H1 (cell line): ENCODE results near the gene TRIM60. TPM values are rescaled to one million over a fixed set of nuclear protein-coding genes. Genes with fewer than 3 reads are reported as not detected.

Experiments used
- CTCF ChIA-PET: fragments of 300-600 bp; sonication (Branson Sonifier 250); formaldehyde crosslinking; loops from one replicate; lab custom pipeline; 2021; ENCODE audit not compliant: partially characterized antibody; lab: Charles Lee
- POLR2A ChIA-PET: fragments of 300-600 bp; sonication (Branson Sonifier 250); formaldehyde crosslinking; loops from one replicate; lab custom pipeline; 2021; ENCODE audit warnings: inconsistent platforms; ENCODE audit not compliant: partially characterized antibody; lab: Charles Lee
- DNase-seq, 2 experiments: peaks; one replicate each; pipeline versions ENCODE4 v3.0.0 to v3.0.0-alpha.2; 2010 to 2022; ENCODE audit warnings: low spot score in 2 of 2, low read depth in 1 of 2, mixed read lengths in 1 of 2
- FAIRE-seq: peaks from 2 replicates; lab custom pipeline; 2011; peaks lifted over from hg19 to GRCh38; lab: Jason Lieb, UNC
- H2AFZ ChIP-seq: 2 replicates; pipeline ENCODE4 v1.8.1; 2012; ENCODE audit warnings: low read length, inconsistent platforms
- H2AK5ac ChIP-seq: 2 replicates; pipeline ENCODE4 v1.6.1; 2013; ENCODE audit warnings: low read depth, low read length
- H2BK120ac ChIP-seq: replicated peaks from 2 replicates; pipeline ENCODE3; 2013; ENCODE audit warnings: low read depth, low read length, inconsistent platforms
- H2BK12ac ChIP-seq: 2 replicates; pipeline ENCODE4 v1.6.1; 2013; ENCODE audit warnings: low read depth, low read length
- H2BK15ac ChIP-seq: 2 replicates; pipeline ENCODE4 v1.6.1; 2013; ENCODE audit warnings: low read length
- H2BK20ac ChIP-seq: 2 replicates; pipeline ENCODE4 v1.6.1; 2013; ENCODE audit warnings: low read length
- H2BK5ac ChIP-seq: 2 replicates; pipeline ENCODE4 v1.6.1; 2013; ENCODE audit warnings: low read depth, low read length
- H3K14ac ChIP-seq: 2 replicates; pipeline ENCODE4 v1.6.1; 2013; ENCODE audit warnings: inconsistent platforms; ENCODE audit not compliant: insufficient read length
- H3K18ac ChIP-seq: 2 replicates; pipeline ENCODE4 v1.6.1; 2013; ENCODE audit warnings: low read length; ENCODE audit errors: extremely low read depth
- H3K23ac ChIP-seq: 2 replicates; pipeline ENCODE4 v1.6.1; 2013; ENCODE audit warnings: inconsistent platforms; ENCODE audit not compliant: insufficient read length
- H3K23me2 ChIP-seq: 2 replicates; pipeline ENCODE4 v1.6.1; 2013; ENCODE audit warnings: low read depth, low read length
- H3K27ac ChIP-seq: 2 replicates; pipeline ENCODE4 v1.6.1; 2011; ENCODE audit warnings: low read depth, low read length, inconsistent platforms
- H3K27me3 ChIP-seq, 4 experiments: replicated peaks in 1 of 4; 1 replicate in 1 of 4; 2 replicates in 3 of 4; pipeline versions ENCODE4 v1.6.1 to v1.8.1; 2011 to 2013; ENCODE audit warnings: low read length in 3 of 4, mild to moderate bottlenecking in 3 of 4, inconsistent platforms in 2 of 4, mixed read lengths in 2 of 4, moderate library complexity in 1 of 4; ENCODE audit not compliant: control insufficient read depth in 3 of 4, insufficient read depth in 3 of 4; ENCODE audit errors: extremely low read depth in 1 of 4
- H3K36me3 ChIP-seq, 4 experiments: 2 replicates each; pipeline versions ENCODE4 v1.6.1 to v1.8.1; 2011 to 2013; ENCODE audit warnings: mild to moderate bottlenecking in 4 of 4, low read length in 3 of 4, moderate library complexity in 2 of 4, control low read depth in 1 of 4, inconsistent platforms in 1 of 4; ENCODE audit not compliant: insufficient read depth in 4 of 4, control insufficient read depth in 2 of 4
- H3K4ac ChIP-seq: replicated peaks from 2 replicates; pipeline ENCODE3; 2013; ENCODE audit warnings: low read length, low read depth, mixed read lengths, inconsistent platforms; ENCODE audit not compliant: insufficient read length
- H3K4me1 ChIP-seq, 4 experiments: replicated peaks in 1 of 4; 1 replicate in 1 of 4; 2 replicates in 3 of 4; pipeline versions ENCODE4 v1.6.1 to v1.8.1; 2011 to 2013; ENCODE audit warnings: low read length in 3 of 4, inconsistent platforms in 2 of 4, mixed read lengths in 1 of 4; ENCODE audit not compliant: insufficient read depth in 4 of 4, control insufficient read depth in 3 of 4
- H3K4me2 ChIP-seq, 2 experiments: 2 replicates each; pipeline versions ENCODE4 v1.6.1 to v1.8.1; 2011 to 2013; ENCODE audit warnings: low read depth in 2 of 2, low read length in 2 of 2, control low read depth in 1 of 2, inconsistent platforms in 1 of 2, mild to moderate bottlenecking in 1 of 2; ENCODE audit not compliant: insufficient read depth in 1 of 2
- H3K4me3 ChIP-seq, 4 experiments: fragments of 200-600, 300-600 bp in 1 of 4; sonication (generic), shearing (Covaris generic), sonication (Bioruptor Twin) in 1 of 4; 2 replicates each; pipeline versions ENCODE4 v1.5.1 to v1.8.1; 2011 to 2016; ENCODE audit warnings: low read length in 4 of 4, low read depth in 3 of 4, control low read depth in 2 of 4, inconsistent platforms in 2 of 4, mild to moderate bottlenecking in 2 of 4, mixed read lengths in 1 of 4, moderate library complexity in 1 of 4; ENCODE audit not compliant: insufficient read depth in 2 of 4; ENCODE audit errors: extremely low read depth in 1 of 4
- H3K56ac ChIP-seq: replicated peaks from 2 replicates; pipeline ENCODE3; 2013; ENCODE audit warnings: low read depth, mild to moderate bottlenecking, mixed read lengths, low read length, inconsistent platforms; ENCODE audit not compliant: insufficient read length
- H3K79me1 ChIP-seq: 2 replicates; pipeline ENCODE4 v1.6.1; 2013; ENCODE audit warnings: low read depth, low read length, control low read depth
- H3K79me2 ChIP-seq, 2 experiments: 2 replicates each; pipeline versions ENCODE4 v1.6.1 to v1.8.1; 2012 to 2013; ENCODE audit warnings: low read length in 2 of 2, mild to moderate bottlenecking in 2 of 2, inconsistent platforms in 1 of 2; ENCODE audit not compliant: insufficient read depth in 2 of 2, control insufficient read depth in 1 of 2
- H3K9ac ChIP-seq, 4 experiments: replicated peaks in 1 of 4; 1 replicate in 1 of 4; 2 replicates in 3 of 4; pipeline versions ENCODE4 v1.6.1 to v1.8.1; 2011 to 2013; ENCODE audit warnings: low read depth in 3 of 4, low read length in 3 of 4, control low read depth in 2 of 4, mild to moderate bottlenecking in 2 of 4, moderate library complexity in 2 of 4, inconsistent platforms in 1 of 4; ENCODE audit errors: extremely low read depth in 1 of 4
- H3K9me3 ChIP-seq, 2 experiments: 2 replicates each; pipeline versions ENCODE4 v1.6.1 to v1.8.1; 2012 to 2013; ENCODE audit warnings: mild to moderate bottlenecking in 2 of 2, moderate library complexity in 2 of 2, control low read depth in 1 of 2, inconsistent platforms in 1 of 2, low read depth in 1 of 2, low read length in 1 of 2, mixed read lengths in 1 of 2; ENCODE audit not compliant: insufficient read depth in 2 of 2
- H4K20me1 ChIP-seq, 2 experiments: replicated peaks in 1 of 2; 2 replicates each; pipeline versions ENCODE3 to v1.8.1; 2011 to 2013; ENCODE audit warnings: inconsistent platforms in 2 of 2, low read length in 2 of 2, mild to moderate bottlenecking in 1 of 2; ENCODE audit not compliant: insufficient read depth in 2 of 2, control insufficient read depth in 1 of 2
- H4K5ac ChIP-seq: 2 replicates; pipeline ENCODE4 v1.6.1; 2013; ENCODE audit warnings: low read length, low read depth, mixed read lengths, inconsistent platforms; ENCODE audit not compliant: insufficient read length
- H4K8ac ChIP-seq: 2 replicates; pipeline ENCODE4 v1.8.0; 2013; ENCODE audit warnings: mild to moderate bottlenecking, moderate library complexity, low read length, inconsistent platforms; ENCODE audit not compliant: insufficient read depth; ENCODE audit errors: extremely low read depth
- H4K91ac ChIP-seq: replicated peaks from 2 replicates; pipeline ENCODE3; 2013; ENCODE audit warnings: low read length, mixed read lengths, inconsistent platforms; ENCODE audit not compliant: insufficient read length
- CHD1 ChIP-seq: IDR thresholded peaks from 2 replicates; pipeline ENCODE4 v1.6.1; 2012; ENCODE audit warnings: low read depth, low read length, improper control_type of control experiment
- CTCF ChIP-seq, 3 experiments: IDR thresholded peaks; 1 replicate in 2 of 3; 2 replicates in 1 of 3; pipeline versions ENCODE4 v1.5.1 to v1.6.1; 2011; ENCODE audit warnings: low read length in 3 of 3, mild to moderate bottlenecking in 3 of 3, inconsistent platforms in 2 of 3, low read depth in 1 of 3, moderate library complexity in 1 of 3; ENCODE audit not compliant: insufficient read depth in 1 of 3; ENCODE audit errors: control extremely low read depth in 1 of 3
- NRF1 ChIP-seq: IDR thresholded peaks from 2 replicates; pipeline ENCODE4 v1.6.1; 2011; ENCODE audit warnings: mild to moderate bottlenecking, low read depth, low read length, improper control_type of control experiment
- WGBS, 2 experiments: shearing (Covaris generic) in 1 of 2; methylation state at CpG; one replicate each; pipeline versions ENCODE4 v1.1.6 to v1.1.7; 2013 to 2015; ENCODE audit warnings: low lambda C conversion rate in 2 of 2, mixed read lengths in 2 of 2, inconsistent platforms in 1 of 2, low coverage in 1 of 2, missing lambda C conversion rate in 1 of 2; ENCODE audit not compliant: insufficient replicate concordance in 2 of 2, insufficient coverage in 1 of 2, insufficient read length in 1 of 2; ENCODE audit errors: extremely low coverage in 1 of 2, missing lambda C conversion rate in 1 of 2; 5-methylcytosine and 5-hydroxymethylcytosine counted together
- polyA plus RNA-seq, 7 experiments: library from polyadenylated mRNA; depleted of rRNA in 3 of 7; stranded (reverse) in 5 of 7; unstranded in 2 of 7; fragments of >200 nt in 5 of 7; fragments of 200-250 nt in 2 of 7; gene quantifications; 1 replicate in 5 of 7; 2 replicates in 1 of 7; 4 replicates in 1 of 7; pipeline versions ENCODE4 v1.2.1 to v1.2.3, GENCODE V29; 2011 to 2013; ENCODE audit warnings: missing spikeins in 2 of 7, mixed read lengths in 2 of 7
- total RNA-seq: library from RNA; stranded (reverse); fragmentation: NEBNext Ultra II Directional; extraction: Animal tissue kit (Norgen Biotek cat#: 25700); gene quantifications from 2 replicates; pipeline ENCODE4 v1.2.1, GENCODE V29; 2021

Gene TRIM60
- total and polyA plus RNA-seq, 2 of the 8 experiments (the other 6 are each of a cell fraction or from before 2014, with no cell fraction given), result not detected

- Histone ChIP-seq H3K27ac (no peak overlapping the region), H2BK12ac (no peak overlapping the region), H2AFZ (no peak overlapping the region), H3K4ac (no peak overlapping the region), H3K23ac (no peak overlapping the region), H3K4me3 (no peak overlapping the region), H3K14ac (no peak overlapping the region), H3K79me1 (no peaks in the 10 kb centered on the region), H4K8ac (no peak overlapping the region), H2BK20ac (no peak overlapping the region), H3K9ac (no peak overlapping the region), H3K4me2 (no peak overlapping the region), H3K18ac (no peak overlapping the region), H3K36me3 (no peaks in the 10 kb centered on the region), H2BK15ac (no peak overlapping the region), H3K56ac (no peak overlapping the region), H2BK120ac (no peak overlapping the region), H4K20me1 (no peaks in the 10 kb centered on the region), H3K23me2 (no peaks in the 10 kb centered on the region), H3K79me2 (no peaks in the 10 kb centered on the region), H3K27me3 (no peaks in the 10 kb centered on the region), H2BK5ac (no peak overlapping the region), H2AK5ac (no peak overlapping the region), H3K4me1 (no peaks in the 10 kb centered on the region), H4K5ac (no peak overlapping the region), H3K9me3 (no peaks in the 10 kb centered on the region), H4K91ac (no peak overlapping the region)
- DNase-seq (no peak), FAIRE-seq (no peak)
- 81% methylated on average over 6 of the region's 6 CpGs; no CpG with 5 or more reads in 1 of the 2 experiments for whole genome bisulfite sequencing, 2 experiments
- TF ChIP-seq CHD1, result no peak
- no peak for TF ChIP-seq NRF1
- TF ChIP-seq CTCF (IDR thresholded peaks at IDR 0.05; ENCODE audit: control extremely low read depth in 1 of 3, insufficient read depth in 1 of 3, low read depth in 1 of 3, low read length in 3 of 3), result no peak
- ChIA-PET POLR2A (no interaction called here), CTCF (interaction anchor here (0.6 to 3.7 kb wide), 2 partner anchors 12 to 18 kb away, joined by 5 to 19 read pairs; no protein-coding TSS in a partner anchor)
Measured at GRCh38 chr4:165005352-165005925, 26.4 kb upstream of the TRIM60 start.
